ENCODE data around the gene PARD6G. TPM values are rescaled to one million over a fixed set of nuclear protein-coding genes. Genes with fewer than 3 reads are reported as not detected.

PARD6G gene
- total and polyA plus RNA-seq, 9 of the 15 experiments (the other 6 are each of a cell fraction or from before 2014, with no cell fraction given) = 0.03 to 1.2 (median 0.26) TPM

DNA sequence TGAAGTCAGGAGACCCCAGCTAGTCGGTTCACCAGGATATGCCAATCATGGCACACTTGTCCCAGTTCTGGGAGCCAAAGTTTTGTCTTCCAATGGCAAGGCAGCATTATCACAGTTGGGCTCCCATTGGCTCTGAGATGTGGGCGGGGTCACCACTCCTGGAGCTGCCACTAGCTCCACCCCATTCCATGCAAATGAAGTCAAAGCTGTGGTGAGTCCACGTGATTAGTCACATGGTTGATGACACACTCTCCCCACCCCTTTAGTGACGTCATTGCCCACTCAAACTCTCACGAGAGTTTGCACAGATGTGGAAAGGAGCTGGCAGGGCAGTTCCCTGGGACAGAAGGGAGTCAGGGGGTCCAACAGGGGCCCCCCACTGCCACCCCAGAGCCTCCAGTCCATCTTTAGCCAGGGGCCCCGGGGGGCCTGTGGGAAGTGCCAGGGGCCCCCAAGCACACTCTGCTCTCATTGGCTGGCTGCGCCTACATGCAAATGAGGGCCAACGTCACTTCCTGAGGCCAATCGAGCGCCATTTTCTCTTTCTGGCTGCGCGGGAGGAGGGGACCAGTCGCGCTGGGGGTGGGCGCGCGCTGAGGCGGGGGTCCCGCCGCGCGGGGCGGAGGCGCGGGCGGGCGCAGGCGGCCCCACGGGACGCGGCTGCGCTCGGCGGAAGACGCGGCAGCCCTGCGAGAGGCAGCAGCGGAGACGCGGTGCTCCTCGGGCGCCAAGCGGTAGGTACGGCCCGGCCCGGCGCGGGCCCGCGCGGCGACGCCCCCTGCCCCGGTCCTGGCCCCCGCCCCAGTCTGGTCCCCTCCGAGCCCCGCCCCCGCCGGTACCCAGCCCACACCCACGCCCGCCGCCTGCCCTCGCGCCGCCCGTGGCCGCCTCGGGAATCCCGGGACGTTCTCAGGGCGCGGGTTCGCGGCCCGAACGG, 138.3 kb downstream of the PARD6G start, which contains the start of gene ADNP2 (continued):
- TF ChIP-seq FOXM1 (IDR thresholded peaks at IDR 0.05; ENCODE audit: low read depth) (no peak), FOXM1 (CRISPR knock-in tag; IDR thresholded peaks at IDR 0.05; ENCODE audit: low read depth) (no peak), CCNT2 (IDR thresholded peaks at IDR 0.05; ENCODE audit: borderline replicate concordance, extremely low read depth, insufficient read length, low read depth, low read length) (no peak), KHSRP (IDR thresholded peaks at IDR 0.05) (peak; percentile 85)
- TF ChIP-seq, protein P1, sequence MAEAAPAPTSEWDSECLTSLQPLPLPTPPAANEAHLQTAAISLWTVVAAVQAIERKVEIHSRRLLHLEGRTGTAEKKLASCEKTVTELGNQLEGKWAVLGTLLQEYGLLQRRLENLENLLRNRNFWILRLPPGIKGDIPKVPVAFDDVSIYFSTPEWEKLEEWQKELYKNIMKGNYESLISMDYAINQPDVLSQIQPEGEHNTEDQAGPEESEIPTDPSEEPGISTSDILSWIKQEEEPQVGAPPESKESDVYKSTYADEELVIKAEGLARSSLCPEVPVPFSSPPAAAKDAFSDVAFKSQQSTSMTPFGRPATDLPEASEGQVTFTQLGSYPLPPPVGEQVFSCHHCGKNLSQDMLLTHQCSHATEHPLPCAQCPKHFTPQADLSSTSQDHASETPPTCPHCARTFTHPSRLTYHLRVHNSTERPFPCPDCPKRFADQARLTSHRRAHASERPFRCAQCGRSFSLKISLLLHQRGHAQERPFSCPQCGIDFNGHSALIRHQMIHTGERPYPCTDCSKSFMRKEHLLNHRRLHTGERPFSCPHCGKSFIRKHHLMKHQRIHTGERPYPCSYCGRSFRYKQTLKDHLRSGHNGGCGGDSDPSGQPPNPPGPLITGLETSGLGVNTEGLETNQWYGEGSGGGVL (CRISPR knock-in tag; IDR thresholded peaks at IDR 0.05) = no peak

DNA sequence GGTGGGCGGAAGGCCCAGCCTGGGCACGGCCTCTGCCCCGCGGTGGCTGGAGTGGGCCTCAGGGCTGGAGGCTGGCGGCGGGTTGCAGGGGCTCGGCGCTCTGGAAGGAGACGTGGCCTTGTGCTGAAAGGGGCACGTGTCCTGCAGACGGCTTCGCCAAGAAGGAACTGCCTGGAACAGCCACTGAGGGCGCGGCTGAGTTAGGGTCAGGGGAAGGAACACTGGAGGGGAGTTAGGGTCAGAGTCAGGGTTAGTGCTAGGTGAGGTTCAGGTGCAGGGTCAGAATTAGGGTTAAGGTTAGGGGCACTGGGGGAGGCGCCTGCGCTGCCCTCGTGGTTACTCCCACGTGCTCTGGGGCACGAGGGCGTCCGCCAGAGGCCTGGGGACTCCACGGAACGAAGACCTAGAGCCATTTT, 139.2 kb downstream of the PARD6G start:
- ChIA-PET CTCF (ENCODE audit: low intra/inter-chr PET ratio) (no interaction called here), POLR2A (interaction anchor here (0.8 kb wide), 1 partner anchor 9 kb away, joined by 5 read pairs; no protein-coding TSS in a partner anchor)
- Histone ChIP-seq H3K27ac (ENCODE audit: extremely low read depth, low read depth, low read length) (no peak overlapping the region), H3K4me3 (no peak overlapping the region), H2AFZ (ENCODE audit: low read depth, low read length) (peak overlapping the region; percentile 94), H3K36me3 (ENCODE audit: control insufficient read depth, insufficient read depth, low read length) (peaks cover 13% of the 10 kb centered on the region; the same call in 2 of the 3 replicates), H3K9ac (ENCODE audit: insufficient read depth in 1 of 2, low read depth in 2 of 2, low read length in 2 of 2) (no peak overlapping the region), H3K9me1 (ENCODE audit: control insufficient read depth, insufficient read depth, low read length) (no peaks in the 10 kb centered on the region), H3K4me2 (ENCODE audit: insufficient read depth, low read length) (no peak overlapping the region), H3K9me3 (replicated peaks; ENCODE audit: control insufficient read depth, insufficient read depth, low read depth, low read length) (no peaks in the 10 kb centered on the region; the same call in 1 of the 2 replicates), H4K20me1 (replicated peaks; ENCODE audit: control insufficient read depth, insufficient read depth, low read length) (peaks cover 12% of the 10 kb centered on the region), H3K27me3 (ENCODE audit: control insufficient read depth in 2 of 2, insufficient read depth in 2 of 2, low read length in 2 of 2) (no peaks in the 10 kb centered on the region), H3K79me2 (ENCODE audit: control insufficient read depth, insufficient read depth, low read length) (peaks cover 37% of the 10 kb centered on the region), H3K4me1 (replicated peaks in 1 of 2; ENCODE audit: control insufficient read depth in 2 of 2, insufficient read depth in 2 of 2, low read length in 2 of 2) (peaks cover 23 to 44% of the 10 kb centered on the region in 2 experiments; a peak in 4 of 5 replicates)
- BruUV-seq (replicated peaks) = no TSS peak
- no peak for ATAC-seq
- 95% methylated on average over 16 of the region's 23 CpGs for WGBS (ENCODE audit: insufficient coverage, low coverage, missing lambda C conversion rate)
- no peak for DNase-seq (ENCODE audit: extremely low read depth in 1 of 4, low spot score in 3 of 4)
- in situ Hi-C loops (cut with MboI) (no loop called here), intact Hi-C loops (cut with micrococcal nuclease) (loop anchor here (5.0 kb wide), 1 partner anchor 71 kb away; no protein-coding TSS in a partner anchor)
- FAIRE-seq = no peak
- no peak for TF ChIP-seq PHF8 (IDR thresholded peaks at IDR 0.05; ENCODE audit: borderline replicate concordance, low read length)
- TF ChIP-seq, protein P2, sequence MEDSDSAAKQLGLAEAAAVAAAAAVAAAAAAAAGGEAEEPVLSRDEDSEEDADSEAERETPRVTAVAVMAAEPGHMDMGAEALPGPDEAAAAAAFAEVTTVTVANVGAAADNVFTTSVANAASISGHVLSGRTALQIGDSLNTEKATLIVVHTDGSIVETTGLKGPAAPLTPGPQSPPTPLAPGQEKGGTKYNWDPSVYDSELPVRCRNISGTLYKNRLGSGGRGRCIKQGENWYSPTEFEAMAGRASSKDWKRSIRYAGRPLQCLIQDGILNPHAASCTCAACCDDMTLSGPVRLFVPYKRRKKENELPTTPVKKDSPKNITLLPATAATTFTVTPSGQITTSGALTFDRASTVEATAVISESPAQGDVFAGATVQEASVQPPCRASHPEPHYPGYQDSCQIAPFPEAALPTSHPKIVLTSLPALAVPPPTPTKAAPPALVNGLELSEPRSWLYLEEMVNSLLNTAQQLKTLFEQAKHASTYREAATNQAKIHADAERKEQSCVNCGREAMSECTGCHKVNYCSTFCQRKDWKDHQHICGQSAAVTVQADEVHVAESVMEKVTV (CRISPR knock-in tag; IDR thresholded peaks at IDR 0.05) = no peak
- TF ChIP-seq FOXA1 (IDR thresholded peaks at IDR 0.05; ENCODE audit: borderline replicate concordance) = no peak
- TF ChIP-seq, protein P3, sequence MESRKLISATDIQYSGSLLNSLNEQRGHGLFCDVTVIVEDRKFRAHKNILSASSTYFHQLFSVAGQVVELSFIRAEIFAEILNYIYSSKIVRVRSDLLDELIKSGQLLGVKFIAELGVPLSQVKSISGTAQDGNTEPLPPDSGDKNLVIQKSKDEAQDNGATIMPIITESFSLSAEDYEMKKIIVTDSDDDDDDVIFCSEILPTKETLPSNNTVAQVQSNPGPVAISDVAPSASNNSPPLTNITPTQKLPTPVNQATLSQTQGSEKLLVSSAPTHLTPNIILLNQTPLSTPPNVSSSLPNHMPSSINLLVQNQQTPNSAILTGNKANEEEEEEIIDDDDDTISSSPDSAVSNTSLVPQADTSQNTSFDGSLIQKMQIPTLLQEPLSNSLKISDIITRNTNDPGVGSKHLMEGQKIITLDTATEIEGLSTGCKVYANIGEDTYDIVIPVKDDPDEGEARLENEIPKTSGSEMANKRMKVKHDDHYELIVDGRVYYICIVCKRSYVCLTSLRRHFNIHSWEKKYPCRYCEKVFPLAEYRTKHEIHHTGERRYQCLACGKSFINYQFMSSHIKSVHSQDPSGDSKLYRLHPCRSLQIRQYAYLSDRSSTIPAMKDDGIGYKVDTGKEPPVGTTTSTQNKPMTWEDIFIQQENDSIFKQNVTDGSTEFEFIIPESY (CRISPR knock-in tag; IDR thresholded peaks at IDR 0.05) = 0 out of 2 replicates have a peak, but pooled peaks have one; percentile 22
